Measurements from ENCODE around the gene UBL3. TPM values are rescaled to one million over a fixed set of nuclear protein-coding genes. Genes with fewer than 3 reads are reported as not detected.

The UBL3 gene
- polyA plus RNA-seq, 1 of the 3 experiments (the other 2 are of a cell fraction): 5.8 TPM

DNA sequence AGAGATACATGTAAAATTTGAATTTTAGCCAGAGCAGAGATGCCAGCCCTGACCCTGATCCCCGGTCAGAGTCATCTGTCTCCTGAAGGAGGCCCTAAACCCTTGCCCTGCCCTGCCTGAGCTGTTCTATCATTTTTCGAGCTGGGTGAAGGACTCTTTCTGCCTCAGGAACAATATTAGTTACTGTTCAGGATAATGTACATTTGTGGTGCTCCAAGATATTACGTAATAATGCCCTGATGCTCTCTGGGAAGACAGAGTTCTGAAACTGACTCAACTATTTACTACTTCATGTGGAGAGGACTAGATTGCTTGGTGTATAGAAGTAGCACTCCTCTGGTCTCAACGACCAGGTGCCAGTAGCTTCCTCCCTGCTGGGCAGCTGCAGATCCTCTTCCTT is 37.9 kb upstream of the UBL3 start:
- ChIA-PET CTCF (no interaction called here), POLR2A (no interaction called here)
- Histone ChIP-seq H3K9ac (no peak overlapping the region), H4K20me1 (ENCODE audit: insufficient read depth) (no peaks in the 10 kb centered on the region), H3F3A (replicated peaks; ENCODE audit: insufficient read depth) (no peaks in the 10 kb centered on the region), H3K27me3 (ENCODE audit: insufficient read depth) (no peaks in the 10 kb centered on the region), H3K27ac (ENCODE audit: low read depth in 2 of 2, low read length in 1 of 2) (no peak overlapping the region), H3K4me2 (no peak overlapping the region), H3K79me2 (ENCODE audit: insufficient read depth) (no peaks in the 10 kb centered on the region), H3K36me3 (replicated peaks in 1 of 2; ENCODE audit: control insufficient read depth in 1 of 2, insufficient read depth in 2 of 2, low read length in 1 of 2) (no peaks in the 10 kb centered on the region), H3K4me3 (ENCODE audit: low read depth in 2 of 2, low read length in 1 of 2) (no peak overlapping the region), H2AFZ (ENCODE audit: low read depth) (no peak overlapping the region), H3K9me2 (no peaks in the 10 kb centered on the region), H3K9me3 (no peaks in the 10 kb centered on the region), H3K4me1 (ENCODE audit: control insufficient read depth in 1 of 2, insufficient read depth in 2 of 2, low read depth in 1 of 2, low read length in 1 of 2) (no peaks in the 10 kb centered on the region; a peak in 1 of 4 replicates)
- WGBS (ENCODE audit: low lambda C conversion rate): 81% methylated on average over 4 of the region's 4 CpGs
- TF ChIP-seq FOXM1 (IDR thresholded peaks at IDR 0.05; ENCODE audit: low read depth) (no peak), TCF12 (IDR thresholded peaks at IDR 0.05) (no peak)
- no peak for DNase-seq

DNA sequence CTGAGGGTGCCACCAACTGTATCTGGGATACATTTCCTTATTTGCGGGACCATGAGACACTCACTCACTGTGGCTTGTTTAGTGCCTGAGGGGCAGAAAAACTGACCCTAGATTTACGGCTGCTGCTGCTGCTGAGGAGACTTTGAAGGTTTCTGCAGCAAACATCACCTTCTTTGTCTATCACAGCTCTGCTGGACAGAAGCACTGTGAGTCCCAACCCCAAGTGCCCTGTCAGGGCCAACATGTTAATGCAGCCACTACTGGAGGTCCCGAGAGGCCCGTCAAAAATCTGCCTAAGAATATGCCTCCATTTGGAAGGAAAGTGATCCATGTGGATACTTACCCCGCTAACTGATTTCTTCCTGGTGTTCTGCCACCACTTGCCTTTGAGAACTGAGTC is 37.3 kb upstream of the UBL3 start:
- H3K36me3 ChIP-seq (replicated peaks in 1 of 2; ENCODE audit: control insufficient read depth in 1 of 2, insufficient read depth in 2 of 2, low read length in 1 of 2): no peaks in the 10 kb centered on the region
- no peak overlapping the region for H3K9ac ChIP-seq
- no peaks in the 10 kb centered on the region for H3K9me3 ChIP-seq
- 84% methylated on average over 5 of the region's 5 CpGs for WGBS (ENCODE audit: low lambda C conversion rate)
- POLR2A ChIA-PET: no interaction called here
- CTCF ChIA-PET: interaction anchor here (0.6 kb wide), 1 partner anchor 114 kb away, joined by 3 read pairs; no protein-coding TSS in a partner anchor
- H2AFZ ChIP-seq (ENCODE audit: low read depth): no peak overlapping the region
- DNase-seq: no peak
- TF ChIP-seq TAF1 (IDR thresholded peaks at IDR 0.05; ENCODE audit: borderline replicate concordance, low read depth, low read length) (no peak), JUND (IDR thresholded peaks at IDR 0.05) (no peak), YY1 (IDR thresholded peaks at IDR 0.05; ENCODE audit: low read depth) (no peak)
- TF ChIP-seq, protein P1, sequence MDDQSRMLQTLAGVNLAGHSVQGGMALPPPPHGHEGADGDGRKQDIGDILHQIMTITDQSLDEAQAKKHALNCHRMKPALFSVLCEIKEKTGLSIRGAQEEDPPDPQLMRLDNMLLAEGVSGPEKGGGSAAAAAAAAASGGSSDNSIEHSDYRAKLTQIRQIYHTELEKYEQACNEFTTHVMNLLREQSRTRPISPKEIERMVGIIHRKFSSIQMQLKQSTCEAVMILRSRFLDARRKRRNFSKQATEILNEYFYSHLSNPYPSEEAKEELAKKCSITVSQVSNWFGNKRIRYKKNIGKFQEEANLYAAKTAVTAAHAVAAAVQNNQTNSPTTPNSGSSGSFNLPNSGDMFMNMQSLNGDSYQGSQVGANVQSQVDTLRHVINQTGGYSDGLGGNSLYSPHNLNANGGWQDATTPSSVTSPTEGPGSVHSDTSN (IDR thresholded peaks at IDR 0.05): no peak
- H3K9me2 ChIP-seq: no peaks in the 10 kb centered on the region
- no peaks in the 10 kb centered on the region for H4K20me1 ChIP-seq (ENCODE audit: insufficient read depth)
- no peak overlapping the region for H3K27ac ChIP-seq (ENCODE audit: low read depth in 2 of 2, low read length in 1 of 2)
- H3K79me2 ChIP-seq (ENCODE audit: insufficient read depth): no peaks in the 10 kb centered on the region
- H3K4me1 ChIP-seq (ENCODE audit: control insufficient read depth in 1 of 2, insufficient read depth in 2 of 2, low read depth in 1 of 2, low read length in 1 of 2): no peaks in the 10 kb centered on the region
- H3K4me2 ChIP-seq: no peak overlapping the region
- no peaks in the 10 kb centered on the region for H3K27me3 ChIP-seq (ENCODE audit: insufficient read depth)
- no peak overlapping the region for H3K4me3 ChIP-seq (ENCODE audit: low read depth in 2 of 2, low read length in 1 of 2)
- no peaks in the 10 kb centered on the region for H3F3A ChIP-seq (replicated peaks; ENCODE audit: insufficient read depth)

DNA sequence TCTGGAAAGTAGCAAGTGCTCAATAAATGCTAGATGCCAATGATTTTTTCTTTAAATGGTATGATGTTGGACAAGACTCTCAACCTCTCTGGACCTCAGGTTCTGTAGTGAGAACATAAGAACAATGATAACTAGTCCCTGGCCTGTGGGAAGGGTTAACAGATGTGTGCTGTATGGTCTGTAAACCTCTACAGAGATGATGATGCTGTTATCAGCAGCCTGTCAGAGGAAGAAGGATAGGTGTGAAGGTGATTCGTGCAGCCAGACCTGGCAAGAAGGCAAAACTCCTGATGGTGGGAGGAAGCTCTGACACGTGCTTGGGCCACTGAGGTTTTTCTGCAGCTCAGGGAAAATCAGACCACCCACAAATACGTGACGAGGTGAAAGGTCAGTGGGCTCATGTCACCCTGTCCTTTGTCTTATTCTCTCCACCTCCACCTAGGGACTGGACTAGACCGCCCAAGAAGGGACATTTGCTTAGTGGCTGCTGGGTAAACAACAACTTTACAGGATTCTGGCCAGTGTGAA is 36.7 kb upstream of the UBL3 start:
- no peaks in the 10 kb centered on the region for H3K9me3 ChIP-seq
- no peaks in the 10 kb centered on the region for H3K36me3 ChIP-seq (replicated peaks in 1 of 2; ENCODE audit: control insufficient read depth in 1 of 2, insufficient read depth in 2 of 2, low read length in 1 of 2)
- H3K4me2 ChIP-seq: no peak overlapping the region
- no peaks in the 10 kb centered on the region for H3K4me1 ChIP-seq (ENCODE audit: control insufficient read depth in 1 of 2, insufficient read depth in 2 of 2, low read depth in 1 of 2, low read length in 1 of 2)
- no peaks in the 10 kb centered on the region for H4K20me1 ChIP-seq (ENCODE audit: insufficient read depth)
- H3K9ac ChIP-seq: no peak overlapping the region
- no peaks in the 10 kb centered on the region for H3K79me2 ChIP-seq (ENCODE audit: insufficient read depth)
- no peak overlapping the region for H3K27ac ChIP-seq (ENCODE audit: low read depth in 2 of 2, low read length in 1 of 2)
- no peak for DNase-seq
- H3K27me3 ChIP-seq (ENCODE audit: insufficient read depth): no peaks in the 10 kb centered on the region
- TF ChIP-seq POLR2AphosphoS5 (IDR thresholded peaks at IDR 0.05; ENCODE audit: low read depth, low read length): no peak
- TF ChIP-seq RAD21 (IDR thresholded peaks at IDR 0.05; ENCODE audit: low read length): no peak
- TF ChIP-seq, protein P2, sequence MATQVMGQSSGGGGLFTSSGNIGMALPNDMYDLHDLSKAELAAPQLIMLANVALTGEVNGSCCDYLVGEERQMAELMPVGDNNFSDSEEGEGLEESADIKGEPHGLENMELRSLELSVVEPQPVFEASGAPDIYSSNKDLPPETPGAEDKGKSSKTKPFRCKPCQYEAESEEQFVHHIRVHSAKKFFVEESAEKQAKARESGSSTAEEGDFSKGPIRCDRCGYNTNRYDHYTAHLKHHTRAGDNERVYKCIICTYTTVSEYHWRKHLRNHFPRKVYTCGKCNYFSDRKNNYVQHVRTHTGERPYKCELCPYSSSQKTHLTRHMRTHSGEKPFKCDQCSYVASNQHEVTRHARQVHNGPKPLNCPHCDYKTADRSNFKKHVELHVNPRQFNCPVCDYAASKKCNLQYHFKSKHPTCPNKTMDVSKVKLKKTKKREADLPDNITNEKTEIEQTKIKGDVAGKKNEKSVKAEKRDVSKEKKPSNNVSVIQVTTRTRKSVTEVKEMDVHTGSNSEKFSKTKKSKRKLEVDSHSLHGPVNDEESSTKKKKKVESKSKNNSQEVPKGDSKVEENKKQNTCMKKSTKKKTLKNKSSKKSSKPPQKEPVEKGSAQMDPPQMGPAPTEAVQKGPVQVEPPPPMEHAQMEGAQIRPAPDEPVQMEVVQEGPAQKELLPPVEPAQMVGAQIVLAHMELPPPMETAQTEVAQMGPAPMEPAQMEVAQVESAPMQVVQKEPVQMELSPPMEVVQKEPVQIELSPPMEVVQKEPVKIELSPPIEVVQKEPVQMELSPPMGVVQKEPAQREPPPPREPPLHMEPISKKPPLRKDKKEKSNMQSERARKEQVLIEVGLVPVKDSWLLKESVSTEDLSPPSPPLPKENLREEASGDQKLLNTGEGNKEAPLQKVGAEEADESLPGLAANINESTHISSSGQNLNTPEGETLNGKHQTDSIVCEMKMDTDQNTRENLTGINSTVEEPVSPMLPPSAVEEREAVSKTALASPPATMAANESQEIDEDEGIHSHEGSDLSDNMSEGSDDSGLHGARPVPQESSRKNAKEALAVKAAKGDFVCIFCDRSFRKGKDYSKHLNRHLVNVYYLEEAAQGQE (IDR thresholded peaks at IDR 0.05; ENCODE audit: low read depth, low read length): no peak
- TF ChIP-seq GATA2 (CRISPR knock-in tag; IDR thresholded peaks at IDR 0.05): no peak
- H3K4me3 ChIP-seq (ENCODE audit: low read depth in 2 of 2, low read length in 1 of 2): no peak overlapping the region
- no peaks in the 10 kb centered on the region for H3F3A ChIP-seq (replicated peaks; ENCODE audit: insufficient read depth)
- WGBS (ENCODE audit: low lambda C conversion rate): 77% methylated on average over 5 of the region's 5 CpGs
- CTCF ChIA-PET: interaction anchor here (0.6 kb wide), 1 partner anchor 115 kb away, joined by 3 read pairs; no protein-coding TSS in a partner anchor
- POLR2A ChIA-PET: no interaction called here
- no peaks in the 10 kb centered on the region for H3K9me2 ChIP-seq
- H2AFZ ChIP-seq (ENCODE audit: low read depth): no peak overlapping the region

Data from SK-N-SH (cell line).